ENCODE data around the gene TCEANC. TPM values are rescaled to one million over a fixed set of nuclear protein-coding genes. Genes with fewer than 3 reads are reported as not detected.

TCEANC gene
- total and polyA plus RNA-seq, 2 experiments from 2014 or later: 1.8 to 5.4 TPM

DNA sequence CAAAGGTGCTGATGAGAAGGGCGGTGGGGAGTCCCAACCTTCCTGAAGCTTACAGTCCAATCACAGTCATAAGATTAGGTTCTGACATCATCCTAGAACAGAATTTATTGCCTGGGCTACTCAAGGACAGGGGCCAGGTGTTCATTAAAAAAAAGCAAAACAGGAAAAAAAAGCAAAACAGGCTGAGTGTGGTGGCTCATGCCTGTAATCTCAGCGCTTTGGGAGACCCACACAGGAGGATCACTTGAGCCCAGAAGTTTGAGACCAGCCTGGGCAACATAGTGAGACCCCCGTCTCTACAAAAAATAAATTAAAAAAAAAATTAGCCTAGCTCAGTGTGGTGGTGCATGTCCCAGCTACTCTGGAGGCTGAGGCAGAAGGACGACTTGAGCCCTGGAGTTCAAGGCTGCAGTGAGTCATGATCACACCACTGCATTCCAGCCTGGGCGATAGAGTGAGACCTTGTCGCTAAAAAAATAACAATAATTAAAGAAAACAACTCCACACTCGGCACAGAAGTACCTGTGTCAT is 39.0 kb downstream of the TCEANC start:
- H3K36me3 ChIP-seq (replicated peaks; ENCODE audit: insufficient read depth, low read depth): no peaks in the 10 kb centered on the region
- no peaks in the 10 kb centered on the region for H3K9me3 ChIP-seq (ENCODE audit: low read depth)
- no peaks in the 10 kb centered on the region for H3K9me2 ChIP-seq (replicated peaks; ENCODE audit: insufficient read depth)
- H3K79me2 ChIP-seq: peaks cover 76% of the 10 kb centered on the region
- no peaks in the 10 kb centered on the region for H3K27me3 ChIP-seq
- peak overlapping the region; percentile 74 for H3K4me2 ChIP-seq
- H3K27ac ChIP-seq: peak overlapping the region; percentile 53
- WGBS (ENCODE audit: low lambda C conversion rate, missing lambda C conversion rate): 63% methylated on average over 7 of the region's 7 CpGs
- peaks cover 43% of the 10 kb centered on the region for H4K20me1 ChIP-seq (ENCODE audit: insufficient read depth, poor library complexity, severe bottlenecking)
- no peak overlapping the region for H2AFZ ChIP-seq
- no peak overlapping the region for H3K4me3 ChIP-seq
- no peak for DNase-seq (ENCODE audit: low spot score)
- H3K4me1 ChIP-seq (ENCODE audit: insufficient read depth): peaks cover 8% of the 10 kb centered on the region
- TF ChIP-seq EZH2 (IDR thresholded peaks at IDR 0.05; ENCODE audit: borderline replicate concordance): no peak
- TF ChIP-seq, protein P1, sequence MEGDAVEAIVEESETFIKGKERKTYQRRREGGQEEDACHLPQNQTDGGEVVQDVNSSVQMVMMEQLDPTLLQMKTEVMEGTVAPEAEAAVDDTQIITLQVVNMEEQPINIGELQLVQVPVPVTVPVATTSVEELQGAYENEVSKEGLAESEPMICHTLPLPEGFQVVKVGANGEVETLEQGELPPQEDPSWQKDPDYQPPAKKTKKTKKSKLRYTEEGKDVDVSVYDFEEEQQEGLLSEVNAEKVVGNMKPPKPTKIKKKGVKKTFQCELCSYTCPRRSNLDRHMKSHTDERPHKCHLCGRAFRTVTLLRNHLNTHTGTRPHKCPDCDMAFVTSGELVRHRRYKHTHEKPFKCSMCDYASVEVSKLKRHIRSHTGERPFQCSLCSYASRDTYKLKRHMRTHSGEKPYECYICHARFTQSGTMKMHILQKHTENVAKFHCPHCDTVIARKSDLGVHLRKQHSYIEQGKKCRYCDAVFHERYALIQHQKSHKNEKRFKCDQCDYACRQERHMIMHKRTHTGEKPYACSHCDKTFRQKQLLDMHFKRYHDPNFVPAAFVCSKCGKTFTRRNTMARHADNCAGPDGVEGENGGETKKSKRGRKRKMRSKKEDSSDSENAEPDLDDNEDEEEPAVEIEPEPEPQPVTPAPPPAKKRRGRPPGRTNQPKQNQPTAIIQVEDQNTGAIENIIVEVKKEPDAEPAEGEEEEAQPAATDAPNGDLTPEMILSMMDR (IDR thresholded peaks at IDR 0.05; ENCODE audit: poor library complexity): no peak

DNA sequence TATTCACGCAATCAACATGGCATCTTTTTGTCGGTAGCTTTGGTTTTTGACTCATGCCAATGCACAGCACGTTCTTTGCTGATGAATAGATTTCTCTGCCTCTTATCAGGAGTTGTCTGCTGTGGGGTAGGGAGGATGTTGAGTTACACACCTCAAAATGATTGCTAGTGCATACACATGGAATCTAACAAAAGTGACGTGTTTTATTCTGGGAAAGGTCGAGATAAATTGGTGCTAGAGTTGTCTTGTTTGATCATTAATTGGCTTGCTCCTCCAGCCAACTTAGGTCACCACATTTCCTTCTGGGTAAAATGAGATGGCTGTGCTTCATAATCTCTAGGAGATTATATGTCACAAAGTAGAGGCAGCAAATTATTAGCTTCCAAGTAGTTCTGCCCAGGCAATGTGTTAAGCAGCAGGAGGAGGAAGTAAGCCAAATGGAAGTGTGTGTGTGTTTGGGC is 39.9 kb downstream of the TCEANC start:
- Histone ChIP-seq H3K4me3 (no peak overlapping the region), H3K27me3 (no peaks in the 10 kb centered on the region), H3K36me3 (replicated peaks; ENCODE audit: insufficient read depth, low read depth) (no peaks in the 10 kb centered on the region), H3K4me1 (ENCODE audit: insufficient read depth) (peaks cover 8% of the 10 kb centered on the region), H3K9me3 (ENCODE audit: low read depth) (no peaks in the 10 kb centered on the region), H3K4me2 (peak overlapping the region; percentile 74), H2AFZ (no peak overlapping the region), H3K79me2 (peaks cover 85% of the 10 kb centered on the region), H4K20me1 (ENCODE audit: insufficient read depth, poor library complexity, severe bottlenecking) (peaks cover 52% of the 10 kb centered on the region), H3K9me2 (replicated peaks; ENCODE audit: insufficient read depth) (no peaks in the 10 kb centered on the region), H3K27ac (peak overlapping the region; percentile 53)
- TF ChIP-seq EZH2 (IDR thresholded peaks at IDR 0.05; ENCODE audit: borderline replicate concordance): no peak
- no peak for TF ChIP-seq EZH2phosphoT487 (IDR thresholded peaks at IDR 0.05; ENCODE audit: low read depth, severe bottlenecking, unreplicated experiment)
- TF ChIP-seq, protein P1 (IDR thresholded peaks at IDR 0.05; ENCODE audit: poor library complexity): no peak
- 59% methylated on average over 5 of the region's 5 CpGs for WGBS (ENCODE audit: low lambda C conversion rate, missing lambda C conversion rate)
- DNase-seq (ENCODE audit: low spot score): no peak

DNA sequence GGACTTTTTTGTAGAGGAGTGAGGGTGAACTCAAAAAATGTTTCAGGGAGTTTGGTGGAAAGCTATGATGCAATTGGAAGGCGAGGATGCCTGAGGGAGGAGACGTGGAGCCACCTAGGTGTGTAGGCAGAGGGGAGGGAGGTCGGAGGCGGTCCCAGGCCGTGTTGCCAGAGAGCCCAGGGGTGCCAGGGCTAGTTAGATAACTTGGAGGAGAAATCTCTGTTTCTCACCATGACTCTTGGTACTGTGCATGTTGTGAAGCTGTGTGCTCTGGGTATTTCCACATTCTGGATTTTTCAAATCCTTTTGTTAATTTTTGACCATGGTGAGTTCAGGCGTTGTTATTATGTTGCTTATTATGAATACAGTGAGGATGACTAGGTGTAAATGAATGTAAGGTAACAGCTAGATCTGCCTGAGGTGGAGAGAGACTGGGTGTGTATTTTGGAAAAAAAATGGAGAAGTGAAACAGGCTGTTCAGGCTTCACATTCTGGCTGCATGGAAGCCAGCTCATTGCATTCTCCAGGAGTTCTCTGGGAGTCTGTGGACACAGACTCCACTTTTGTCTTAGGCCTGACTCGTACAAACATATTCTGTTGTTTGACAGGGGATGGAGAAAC is 40.5 kb downstream of the TCEANC start:
- peaks cover 54% of the 10 kb centered on the region for H4K20me1 ChIP-seq (ENCODE audit: insufficient read depth, poor library complexity, severe bottlenecking)
- H3K4me1 ChIP-seq (ENCODE audit: insufficient read depth): peaks cover 11% of the 10 kb centered on the region
- H3K79me2 ChIP-seq: peaks cover 90% of the 10 kb centered on the region
- no peak for DNase-seq (ENCODE audit: low spot score)
- WGBS (ENCODE audit: low lambda C conversion rate, missing lambda C conversion rate): 60% methylated on average over 7 of the region's 7 CpGs
- no peaks in the 10 kb centered on the region for H3K9me2 ChIP-seq (replicated peaks; ENCODE audit: insufficient read depth)
- H3K27me3 ChIP-seq: no peaks in the 10 kb centered on the region
- H3K36me3 ChIP-seq (replicated peaks; ENCODE audit: insufficient read depth, low read depth): no peaks in the 10 kb centered on the region
- H3K9me3 ChIP-seq (ENCODE audit: low read depth): no peaks in the 10 kb centered on the region
- peak overlapping the region; percentile 74 for H3K4me2 ChIP-seq
- TF ChIP-seq, protein P1 (IDR thresholded peaks at IDR 0.05; ENCODE audit: poor library complexity): no peak
- no peak overlapping the region for H3K4me3 ChIP-seq
- H2AFZ ChIP-seq: no peak overlapping the region
- H3K27ac ChIP-seq: peak overlapping the region; percentile 53
